Skeletal muscle tissue (tissue), 4 donors: ENCODE data around the gene TSPAN9. TPM values are rescaled to one million over a fixed set of nuclear protein-coding genes. Genes with fewer than 3 reads are reported as not detected.

Experiments
- H3K27ac ChIP-seq: one replicate; pipeline ENCODE4 v1.7.0; 2013; ENCODE audit warnings: mild to moderate bottlenecking, low read depth, low read length, inconsistent platforms
- H3K27me3 ChIP-seq, 3 donors: one replicate each; pipeline ENCODE4 v1.7.0; 2013; ENCODE audit warnings: low read length in 3 of 3; ENCODE audit not compliant: control insufficient read depth in 3 of 3, insufficient read depth in 3 of 3
- H3K36me3 ChIP-seq, 3 donors: one replicate each; pipeline ENCODE4 v1.7.0; 2013; ENCODE audit warnings: low read length in 3 of 3; ENCODE audit not compliant: control insufficient read depth in 3 of 3, insufficient read depth in 3 of 3
- H3K4me1 ChIP-seq, 3 donors: one replicate each; pipeline ENCODE4 v1.7.0; 2013; ENCODE audit warnings: low read length in 3 of 3, mild to moderate bottlenecking in 3 of 3; ENCODE audit not compliant: control insufficient read depth in 3 of 3, insufficient read depth in 3 of 3
- H3K4me3 ChIP-seq, 3 donors: one replicate each; pipeline ENCODE4 v1.7.0; 2013; ENCODE audit warnings: low read length in 3 of 3
- H3K9ac ChIP-seq, 3 donors: one replicate each; pipeline ENCODE4 v1.7.0; 2013; ENCODE audit warnings: low read length in 3 of 3, mild to moderate bottlenecking in 3 of 3, moderate library complexity in 2 of 3, low read depth in 1 of 3
- H3K9me3 ChIP-seq, 3 donors: one replicate each; pipeline ENCODE4 v1.7.0; 2013; ENCODE audit warnings: low read length in 3 of 3; ENCODE audit not compliant: control insufficient read depth in 3 of 3
- total RNA-seq: library from RNA; depleted of rRNA; stranded (reverse); fragments of >200 nt; gene quantifications from one replicate; pipeline ENCODE4 v1.2.3, GENCODE V29; 2014
- donor health status: Osteomylitis.

TSPAN9 gene
- total RNA-seq, 1 donor from 2014 or later = 66.3 TPM

GRCh38 chr12:3205742-3206519 lies 128.8 kb downstream of the TSPAN9 start:
- peaks cover 42 to 59% (median 47%) of the 10 kb centered on the region in 3 donors for H3K4me1 ChIP-seq

DNA sequence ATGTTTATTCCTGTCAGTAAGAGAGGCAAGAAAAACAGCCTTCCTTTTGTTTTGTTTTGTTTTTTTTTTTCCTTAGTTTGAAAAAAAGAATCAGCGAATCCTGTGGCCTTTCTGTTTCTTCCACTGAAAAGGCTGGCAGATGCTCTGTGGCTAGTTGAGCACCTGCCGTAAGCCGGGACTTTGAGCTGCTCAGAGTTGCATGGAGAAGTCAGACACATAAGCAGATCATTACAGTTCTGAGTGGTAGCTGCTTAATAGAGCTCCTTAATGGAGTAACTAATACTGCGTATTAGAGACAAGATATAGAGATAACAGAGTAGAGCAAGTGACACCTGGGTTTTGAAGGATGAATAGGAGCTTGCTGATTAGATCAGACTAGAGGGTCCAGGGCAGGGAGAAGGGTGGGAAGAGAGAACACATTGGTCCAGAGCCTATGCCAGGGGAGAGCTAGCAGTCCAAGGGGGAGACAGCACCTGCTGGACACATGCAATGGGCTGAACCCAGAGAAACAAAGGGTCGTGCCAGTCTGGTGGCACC lies 129.4 kb downstream of the TSPAN9 start:
- Histone ChIP-seq H3K27me3 (peaks cover 0 to 5% (median 0%) of the 10 kb centered on the region in 3 donors), H3K4me3 (peak overlapping the region in 1 of 3 donors; percentile 40), H3K9ac (peak overlapping the region in 2 of 3 donors; percentile 27 to 38), H3K27ac (peak overlapping the region; percentile 70), H3K9me3 (no peaks in the 10 kb centered on the region), H3K36me3 (no peaks in the 10 kb centered on the region), H3K4me1 (peaks cover 35 to 52% (median 44%) of the 10 kb centered on the region in 3 donors)

More at GRCh38 chr12:3205742-3206519, 128.8 kb downstream of the TSPAN9 start:
- Histone ChIP-seq H3K4me3 (peak overlapping the region in 2 of 3 donors; percentile 31 to 40), H3K27me3 (peaks cover 0 to 5% (median 0%) of the 10 kb centered on the region in 3 donors), H3K9me3 (no peaks in the 10 kb centered on the region), H3K36me3 (no peaks in the 10 kb centered on the region), H3K9ac (peak overlapping the region; percentile 27 to 65 (median 38)), H3K27ac (peak overlapping the region; percentile 70)

- peaks cover 30 to 47% (median 39%) of the 10 kb centered on the region in 3 donors for H3K4me1 ChIP-seq
- H3K9ac ChIP-seq = peak overlapping the region in 1 of 3 donors; percentile 16
- no peak overlapping the region for H3K27ac ChIP-seq
Measured at GRCh38 chr12:3207175-3207574, 130.0 kb downstream of the TSPAN9 start.

GRCh38 chr12:3207858-3208257 lies 130.7 kb downstream of the TSPAN9 start:
- Histone ChIP-seq H3K27me3 (no peaks in the 10 kb centered on the region), H3K27ac (no peak overlapping the region), H3K4me3 (no peak overlapping the region), H3K36me3 (no peaks in the 10 kb centered on the region), H3K9me3 (no peaks in the 10 kb centered on the region), H3K9ac (no peak overlapping the region), H3K4me1 (peaks cover 25 to 40% (median 32%) of the 10 kb centered on the region in 3 donors)

More at GRCh38 chr12:3207175-3207574, 130.0 kb downstream of the TSPAN9 start:
- H3K9me3 ChIP-seq = no peaks in the 10 kb centered on the region
- peaks cover 0 to 3% (median 0%) of the 10 kb centered on the region in 3 donors for H3K27me3 ChIP-seq
- H3K36me3 ChIP-seq = no peaks in the 10 kb centered on the region
- H3K4me3 ChIP-seq = no peak overlapping the region

- H3K36me3 ChIP-seq = peaks cover 0 to 3% (median 3%) of the 10 kb centered on the region in 3 donors
- no peak overlapping the region for H3K27ac ChIP-seq
- no peak overlapping the region for H3K9ac ChIP-seq
- no peak overlapping the region for H3K4me3 ChIP-seq
- H3K4me1 ChIP-seq = peaks cover 5 to 13% (median 12%) of the 10 kb centered on the region in 3 donors
- no peaks in the 10 kb centered on the region for H3K9me3 ChIP-seq
- H3K27me3 ChIP-seq = no peaks in the 10 kb centered on the region
Measured at GRCh38 chr12:3213188-3213587, 136.0 kb downstream of the TSPAN9 start.

DNA sequence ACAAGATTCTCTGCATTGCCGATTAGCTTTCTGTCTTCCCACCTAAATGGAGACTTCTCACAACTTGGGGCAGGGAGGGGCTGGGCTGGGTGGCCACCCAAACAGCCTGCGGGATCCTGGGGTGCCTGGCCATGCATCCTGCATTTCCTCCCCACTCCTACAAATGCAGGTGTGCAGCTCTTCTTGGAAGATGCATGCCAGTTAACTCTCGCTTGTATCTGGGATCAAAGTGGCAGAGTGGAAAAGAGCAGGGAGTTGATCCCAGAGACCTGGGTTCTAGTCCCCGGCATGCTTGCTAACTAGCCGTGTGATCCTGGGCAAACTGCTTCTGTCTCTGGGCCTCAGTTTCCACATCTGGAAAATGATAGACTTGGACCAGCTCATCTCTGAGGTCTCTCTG lies 136.6 kb downstream of the TSPAN9 start:
- Histone ChIP-seq H3K9ac (no peak overlapping the region), H3K27ac (no peak overlapping the region), H3K36me3 (peaks cover 0 to 3% (median 3%) of the 10 kb centered on the region in 3 donors), H3K27me3 (no peaks in the 10 kb centered on the region), H3K9me3 (no peaks in the 10 kb centered on the region), H3K4me3 (no peak overlapping the region), H3K4me1 (peaks cover 11 to 18% (median 18%) of the 10 kb centered on the region in 3 donors)

- Histone ChIP-seq H3K4me1 (peaks cover 17 to 25% (median 24%) of the 10 kb centered on the region in 3 donors), H3K9me3 (no peaks in the 10 kb centered on the region), H3K9ac (no peak overlapping the region), H3K27me3 (no peaks in the 10 kb centered on the region), H3K27ac (no peak overlapping the region), H3K4me3 (no peak overlapping the region), H3K36me3 (peaks cover 0 to 3% (median 3%) of the 10 kb centered on the region in 3 donors)
Measured at GRCh38 chr12:3214526-3215365, 137.6 kb downstream of the TSPAN9 start.

DNA sequence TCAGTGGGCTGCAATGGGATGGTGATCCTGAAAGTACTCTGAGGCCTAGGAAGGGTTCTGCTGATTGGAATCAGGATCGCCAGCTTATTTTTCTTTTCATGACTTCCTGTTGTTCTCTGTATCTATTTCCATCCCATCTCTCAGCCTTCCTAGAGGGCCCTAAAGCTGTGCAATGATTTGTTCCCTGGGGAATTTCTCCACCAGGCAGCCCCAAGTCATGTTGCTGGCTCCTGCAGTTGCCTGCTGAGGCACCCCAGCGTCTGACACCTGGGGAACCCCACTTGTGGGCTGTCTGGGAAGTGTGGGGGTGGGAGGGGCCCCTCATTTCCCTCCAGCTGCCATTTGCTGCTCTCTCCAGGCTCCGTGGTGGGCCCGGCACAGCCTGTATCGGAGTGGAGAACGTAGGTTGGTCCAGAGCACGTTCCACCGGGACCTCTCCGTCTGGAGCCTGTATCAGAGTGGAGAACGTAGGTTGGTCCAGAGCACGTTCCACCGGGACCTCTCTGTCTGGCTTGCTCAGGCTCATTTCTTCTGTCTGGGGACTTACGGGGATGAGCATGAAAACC lies 138.3 kb downstream of the TSPAN9 start:
- H3K9ac ChIP-seq = no peak overlapping the region
- peaks cover 0 to 3% (median 3%) of the 10 kb centered on the region in 3 donors for H3K36me3 ChIP-seq
- H3K4me1 ChIP-seq = peaks cover 17 to 28% (median 25%) of the 10 kb centered on the region in 3 donors
- no peak overlapping the region for H3K27ac ChIP-seq
- no peak overlapping the region for H3K4me3 ChIP-seq
- no peaks in the 10 kb centered on the region for H3K27me3 ChIP-seq
- H3K9me3 ChIP-seq = no peaks in the 10 kb centered on the region

GRCh38 chr12:3216097-3216496 lies 138.9 kb downstream of the TSPAN9 start:
- Histone ChIP-seq H3K4me1 (peaks cover 17 to 33% (median 25%) of the 10 kb centered on the region in 3 donors), H3K27ac (no peak overlapping the region), H3K4me3 (no peak overlapping the region), H3K36me3 (peaks cover 0 to 3% (median 3%) of the 10 kb centered on the region in 3 donors), H3K9me3 (no peaks in the 10 kb centered on the region), H3K27me3 (no peaks in the 10 kb centered on the region), H3K9ac (no peak overlapping the region)
